Muscle layer of duodenum (tissue), 2 donors: ENCODE results near the gene C1orf198.

ENCODE experiments used
- H3K27ac ChIP-seq: one replicate; pipeline ENCODE4 v1.7.0; 2013; ENCODE audit warnings: mild to moderate bottlenecking, low read length
- H3K27me3 ChIP-seq: one replicate; pipeline ENCODE4 v1.7.0; 2013; ENCODE audit warnings: low read depth, mild to moderate bottlenecking, control low read depth, low read length
- H3K36me3 ChIP-seq, 2 donors: one replicate each; pipeline ENCODE4 v1.7.0; 2013; ENCODE audit warnings: low read length in 2 of 2, control low read depth in 1 of 2, mild to moderate bottlenecking in 1 of 2; ENCODE audit not compliant: insufficient read depth in 2 of 2, control insufficient read depth in 1 of 2
- H3K4me1 ChIP-seq, 2 donors: one replicate each; pipeline ENCODE4 v1.7.0; 2013; ENCODE audit warnings: low read length in 2 of 2, mild to moderate bottlenecking in 2 of 2, control low read depth in 1 of 2, moderate library complexity in 1 of 2; ENCODE audit not compliant: insufficient read depth in 2 of 2, control insufficient read depth in 1 of 2
- H3K4me3 ChIP-seq, 2 donors: one replicate each; pipeline ENCODE4 v1.7.0; 2013; ENCODE audit warnings: low read length in 2 of 2, low read depth in 1 of 2, mild to moderate bottlenecking in 1 of 2
- H3K9me3 ChIP-seq, 2 donors: one replicate each; pipeline ENCODE4 v1.7.0; 2013; ENCODE audit warnings: low read length in 2 of 2, control low read depth in 1 of 2, mild to moderate bottlenecking in 1 of 2; ENCODE audit not compliant: control insufficient read depth in 1 of 2
- donor health status: healthy.

The C1orf198 gene

GRCh38 chr1:230867903-230868735 lies at the start of gene C1orf198:
C1orf198 (minus strand) TSS chr1:230868521; CDS start chr1:230868512, 9 bp downstream.
- Histone ChIP-seq H3K4me3 (peak within 1 kb of the TSS; percentile 86 to 89), H3K4me1 (peaks cover 0 to 29% of the 10 kb centered on the region in 2 donors), H3K9me3 (no peaks in the 10 kb centered on the region), H3K27ac (peak within 1 kb of the TSS; percentile 82), H3K36me3 (no peaks in the 10 kb centered on the region), H3K27me3 (no peaks in the 10 kb centered on the region)

DNA sequence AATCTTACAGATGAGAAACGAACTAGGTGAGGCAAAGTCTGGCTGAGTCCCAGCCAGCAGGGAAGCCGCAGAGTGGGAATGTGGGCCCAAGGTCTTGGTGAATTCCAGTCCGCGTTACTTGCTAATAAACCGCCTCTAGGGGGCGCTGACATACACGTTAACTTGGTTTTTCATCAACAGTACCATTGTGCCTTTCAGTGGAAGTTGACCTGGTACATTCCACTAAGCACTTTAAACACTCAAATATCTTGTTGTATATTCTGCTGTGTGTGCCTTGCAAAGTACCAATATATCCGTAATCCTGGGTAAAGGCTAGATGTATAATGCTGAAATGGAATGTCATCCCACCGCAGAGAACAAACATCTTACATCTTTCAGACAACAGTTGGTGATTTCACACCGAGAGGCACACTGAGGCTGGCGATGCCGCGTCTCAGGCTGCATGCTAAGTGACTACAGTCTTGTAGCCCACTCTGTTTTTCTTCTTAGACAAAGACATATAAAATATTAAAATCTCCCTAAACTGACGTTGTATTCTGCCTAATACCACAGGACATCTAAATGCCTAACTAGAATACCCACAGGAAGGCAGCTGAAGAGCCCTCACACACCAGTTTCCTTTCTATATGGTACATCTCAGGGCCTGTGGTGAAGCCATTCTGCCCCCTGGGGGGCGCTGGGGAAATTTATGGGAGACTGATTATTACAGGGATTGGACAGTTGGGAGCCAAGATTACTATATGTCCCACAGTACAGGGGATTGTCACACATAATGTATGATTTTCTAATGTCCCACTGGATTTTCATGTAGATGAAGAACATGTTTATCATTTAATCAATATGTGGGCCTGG lies 49.2 kb upstream of the C1orf198 start:
- Histone ChIP-seq H3K36me3 (peaks cover 13 to 31% of the 10 kb centered on the region in 2 donors), H3K27me3 (no peaks in the 10 kb centered on the region), H3K27ac (no peak overlapping the region), H3K9me3 (no peaks in the 10 kb centered on the region), H3K4me1 (no peaks in the 10 kb centered on the region), H3K4me3 (no peak overlapping the region)

GRCh38 chr1:230916587-230917283 lies 48.4 kb upstream of the C1orf198 start:
- Histone ChIP-seq H3K4me3 (no peak overlapping the region), H3K36me3 (peaks cover 13 to 25% of the 10 kb centered on the region in 2 donors), H3K9me3 (no peaks in the 10 kb centered on the region), H3K27ac (no peak overlapping the region), H3K27me3 (no peaks in the 10 kb centered on the region), H3K4me1 (no peaks in the 10 kb centered on the region)

GRCh38 chr1:230915078-230915477 lies 46.8 kb upstream of the C1orf198 start:
- H3K36me3 ChIP-seq, result peaks cover 13 to 31% of the 10 kb centered on the region in 2 donors
- no peak overlapping the region for H3K27ac ChIP-seq
- no peaks in the 10 kb centered on the region for H3K9me3 ChIP-seq
- H3K4me1 ChIP-seq, result no peaks in the 10 kb centered on the region
- H3K4me3 ChIP-seq, result no peak overlapping the region
- H3K27me3 ChIP-seq, result no peaks in the 10 kb centered on the region

GRCh38 chr1:230913496-230913895 lies 45.2 kb upstream of the C1orf198 start:
- no peak overlapping the region for H3K27ac ChIP-seq

DNA sequence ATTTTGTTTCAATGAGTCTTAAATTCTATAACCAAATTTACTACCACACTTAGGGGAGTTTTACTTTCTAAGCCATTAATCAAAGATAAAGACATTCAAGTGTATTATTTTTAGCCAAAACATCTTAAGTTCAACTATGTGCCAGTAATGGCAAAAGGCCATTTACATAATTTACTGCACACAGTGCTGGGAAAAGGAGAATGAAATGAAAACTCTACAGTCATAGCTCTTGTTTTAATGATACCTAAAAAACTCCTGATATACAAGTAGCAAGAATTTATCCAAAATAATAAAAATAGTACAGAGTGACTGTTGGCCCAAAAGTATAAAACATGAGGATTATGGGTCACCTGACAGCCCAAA lies 42.4 kb upstream of the C1orf198 start:
- no peaks in the 10 kb centered on the region for H3K27me3 ChIP-seq
- peaks cover 0 to 7% of the 10 kb centered on the region in 2 donors for H3K4me1 ChIP-seq
- H3K4me3 ChIP-seq, result no peak overlapping the region
- peaks cover 21 to 28% of the 10 kb centered on the region in 2 donors for H3K36me3 ChIP-seq
- H3K9me3 ChIP-seq, result no peaks in the 10 kb centered on the region
- H3K27ac ChIP-seq, result no peak overlapping the region

More at GRCh38 chr1:230913496-230913895, 45.2 kb upstream of the C1orf198 start:
- Histone ChIP-seq H3K27me3 (no peaks in the 10 kb centered on the region), H3K4me1 (no peaks in the 10 kb centered on the region), H3K4me3 (no peak overlapping the region), H3K9me3 (no peaks in the 10 kb centered on the region), H3K36me3 (peaks cover 14 to 32% of the 10 kb centered on the region in 2 donors)

- Histone ChIP-seq H3K4me3 (no peak overlapping the region), H3K27ac (no peak overlapping the region), H3K36me3 (peaks cover 23 to 29% of the 10 kb centered on the region in 2 donors), H3K27me3 (no peaks in the 10 kb centered on the region), H3K4me1 (peaks cover 0 to 7% of the 10 kb centered on the region in 2 donors), H3K9me3 (no peaks in the 10 kb centered on the region)
These were observed 41.8 kb upstream of the C1orf198 start for GRCh38 chr1:230909974-230910754.

DNA sequence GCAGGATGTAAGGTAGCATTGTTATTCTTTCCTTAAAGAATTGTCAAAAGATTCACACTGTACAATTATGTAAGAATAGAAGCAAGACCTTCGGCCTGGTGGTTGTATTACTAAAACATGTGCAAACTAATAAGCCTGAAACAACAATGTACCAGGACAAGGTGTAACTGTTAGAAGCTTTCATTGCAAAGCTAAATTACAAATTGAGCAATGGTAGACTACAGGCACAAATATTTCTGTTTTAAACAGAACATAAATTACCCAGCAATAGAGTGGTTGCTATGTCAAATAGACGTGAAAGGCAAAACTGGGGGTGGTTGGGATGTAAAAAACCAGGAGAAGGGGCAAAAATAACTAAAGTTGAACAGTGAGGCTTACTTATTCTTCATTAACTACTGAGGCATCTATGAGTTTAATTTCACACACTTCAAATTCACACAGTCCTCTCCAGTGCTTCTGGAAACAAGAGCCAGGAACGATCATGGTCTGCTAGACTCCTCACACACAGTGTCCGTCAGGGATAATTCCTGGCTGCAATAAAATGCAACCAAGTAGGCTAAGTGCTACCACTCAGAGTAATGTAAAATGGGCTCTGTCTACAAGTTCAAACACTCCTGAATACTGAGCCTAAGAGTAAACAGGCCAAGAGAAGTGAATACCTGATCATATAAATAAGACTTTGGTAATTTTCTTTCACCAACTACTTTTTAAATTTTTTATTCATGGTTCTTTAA lies 39.3 kb upstream of the C1orf198 start:
- H3K36me3 ChIP-seq, result peaks cover 20 to 36% of the 10 kb centered on the region in 2 donors
- no peaks in the 10 kb centered on the region for H3K9me3 ChIP-seq
- no peak overlapping the region for H3K27ac ChIP-seq

DNA sequence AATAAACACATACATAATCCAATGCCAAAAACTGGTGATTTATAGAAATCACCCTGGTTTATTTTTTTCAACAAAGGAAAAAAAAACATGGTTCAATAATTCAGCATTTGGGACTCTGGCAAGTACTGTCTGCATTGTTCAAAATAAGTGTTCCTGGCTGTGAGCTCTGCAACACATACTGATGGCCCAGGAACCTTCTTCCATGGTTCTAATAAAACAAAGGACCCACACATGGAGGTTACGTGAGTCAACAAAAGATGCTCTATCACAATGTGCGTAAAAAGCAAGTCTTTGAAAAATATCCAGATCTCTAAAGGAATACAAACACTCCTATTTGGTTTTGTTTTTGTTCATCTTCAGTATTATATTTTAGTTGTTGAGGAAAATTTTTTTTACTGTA lies 37.9 kb upstream of the C1orf198 start:
- H3K27me3 ChIP-seq, result no peaks in the 10 kb centered on the region
- H3K4me3 ChIP-seq, result no peak overlapping the region
- no peak overlapping the region for H3K27ac ChIP-seq
- no peaks in the 10 kb centered on the region for H3K9me3 ChIP-seq
- peaks cover 0 to 7% of the 10 kb centered on the region in 2 donors for H3K4me1 ChIP-seq
- peaks cover 20 to 36% of the 10 kb centered on the region in 2 donors for H3K36me3 ChIP-seq

More for the DNA sequence above, 39.3 kb upstream of the C1orf198 start:
- Histone ChIP-seq H3K4me1 (peaks cover 0 to 7% of the 10 kb centered on the region in 2 donors), H3K4me3 (no peak overlapping the region), H3K27me3 (no peaks in the 10 kb centered on the region)

GRCh38 chr1:230905733-230906132 lies 37.4 kb upstream of the C1orf198 start:
- Histone ChIP-seq H3K4me3 (no peak overlapping the region), H3K4me1 (peaks cover 0 to 7% of the 10 kb centered on the region in 2 donors), H3K27ac (no peak overlapping the region), H3K36me3 (peaks cover 20 to 31% of the 10 kb centered on the region in 2 donors), H3K27me3 (no peaks in the 10 kb centered on the region), H3K9me3 (no peaks in the 10 kb centered on the region)
